Amniotic epithelial cell (primary cell): Measurements from ENCODE around the gene FRAT2.
"Not testable (repeated sequence)": the region's sequence is repeated elsewhere in the genome, so short reads cannot be mapped to it uniquely, and the experiment has no call there.

Experiments
- DNase-seq: peaks from one replicate; pipeline ENCODE4 v3.0.0-alpha.2; 2010; ENCODE audit warnings: low read depth

Gene FRAT2

DNA sequence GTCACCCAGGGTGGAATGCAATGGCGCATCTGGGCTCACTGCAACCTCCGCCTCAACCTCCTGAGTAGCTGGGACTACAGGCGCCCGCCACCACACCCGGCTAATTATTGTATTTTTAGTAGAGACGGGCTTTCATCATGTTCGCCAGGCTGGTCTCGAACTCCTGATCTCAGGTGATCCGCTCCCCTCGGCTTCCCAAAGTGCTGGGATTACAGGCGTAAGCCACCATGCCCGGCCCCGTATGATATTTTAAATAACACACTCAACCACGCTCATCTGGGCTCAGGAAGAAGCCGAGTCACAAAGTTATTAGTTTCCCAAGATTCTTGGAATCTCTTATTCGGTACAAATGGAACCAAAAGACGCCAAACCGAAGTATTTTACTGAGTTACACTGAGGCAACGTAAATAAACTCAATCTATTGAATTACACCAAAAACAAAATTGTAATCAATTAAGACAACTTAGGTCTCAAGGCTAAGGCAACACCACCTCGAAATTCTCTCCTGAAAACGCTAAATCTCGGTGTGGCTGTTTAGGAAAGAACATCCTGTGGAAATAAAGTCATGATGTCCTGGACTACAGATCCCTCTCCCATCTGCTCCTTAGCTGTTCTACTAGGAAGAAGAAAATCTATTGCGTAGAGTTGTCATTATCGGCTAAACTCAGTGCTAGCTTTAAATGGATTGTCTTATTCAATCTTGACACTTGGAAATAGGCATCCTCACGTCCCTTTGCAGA, 43.0 kb downstream of the FRAT2 start:
- no peak for DNase-seq

DNA sequence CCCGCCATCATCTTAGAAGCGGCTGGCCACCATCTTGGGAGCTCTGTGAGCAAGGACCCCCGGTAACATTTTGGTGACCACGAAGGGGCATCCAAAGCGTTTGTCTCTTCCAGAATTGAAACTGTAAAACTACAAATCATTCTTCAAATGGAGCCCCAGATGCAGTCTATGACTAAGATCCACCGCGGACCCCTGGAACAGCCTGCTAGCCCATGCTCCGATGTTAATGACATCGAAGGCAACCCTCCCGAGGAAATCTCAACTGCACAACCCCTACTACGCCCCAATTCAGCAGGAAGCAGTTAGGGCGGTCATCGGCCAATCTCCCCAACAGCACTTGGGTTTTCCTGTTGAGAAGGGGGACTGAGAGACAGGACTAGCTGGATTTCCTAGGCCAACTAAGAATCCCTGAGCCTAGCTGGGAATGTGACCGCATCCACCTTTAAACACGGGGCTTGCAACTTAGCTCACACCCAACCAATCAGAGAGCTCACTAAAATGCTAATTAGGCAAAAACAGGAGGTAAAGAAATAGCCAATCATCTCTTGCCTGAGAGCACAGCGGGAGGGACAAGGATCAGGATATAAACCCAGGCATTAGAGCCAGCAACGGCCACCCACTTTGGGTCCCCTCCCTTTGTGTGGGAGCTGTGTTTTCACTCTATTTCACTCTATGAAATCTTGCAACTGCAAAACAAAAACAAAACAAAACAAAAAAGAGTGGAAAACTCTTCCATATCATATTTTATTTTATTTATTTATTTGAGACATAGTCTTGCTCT, 43.8 kb downstream of the FRAT2 start:
- DNase-seq, result not testable (repeated sequence)

DNA sequence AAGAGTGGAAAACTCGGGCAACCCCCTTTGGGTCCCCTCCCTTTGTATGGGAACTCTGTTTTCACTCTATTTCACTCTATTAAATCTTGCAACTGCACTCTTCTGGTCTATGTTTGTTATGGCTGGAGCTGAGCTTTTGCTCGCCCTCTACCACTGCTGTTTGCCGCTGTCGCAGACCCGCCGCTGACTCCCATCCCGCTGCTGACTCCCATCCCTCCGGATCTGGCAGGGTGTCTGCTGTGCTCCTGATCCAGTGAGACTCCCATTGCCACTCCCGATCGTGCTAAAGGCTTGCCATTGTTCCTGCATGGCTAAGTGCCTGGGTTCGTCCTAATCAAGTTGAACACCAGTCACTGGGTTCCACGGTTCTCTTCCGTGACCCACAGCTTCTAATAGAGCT, 44.5 kb downstream of the FRAT2 start:
- DNase-seq, result not testable (repeated sequence)
